Spleen (tissue), 7 donors: Measurements from ENCODE around the gene COLGALT1.

Experiments used
- POLR2A ChIP-seq, 3 donors: fragments of 450-650 bp; IDR thresholded peaks; one replicate each; pipeline ENCODE4 v1.5.1; 2017; ENCODE audit warnings: antibody characterized with exemption in 3 of 3, mild to moderate bottlenecking in 1 of 3
- TF ChIP-seq, protein P1 (sequence below), 11 experiments: fragments of 200-600 bp in 7 of 11; fragments of 450-650 bp in 4 of 11; sonication (generic) in 4 of 11; IDR thresholded peaks in 8 of 11; conservative IDR thresholded peaks in 3 of 11; 1 replicate in 7 of 11; 2 replicates in 4 of 11; pipeline versions ENCODE4 v1.4.0 to v1.8.0; 2016 to 2021; ENCODE audit warnings: antibody characterized with exemption in 11 of 11, inconsistent platforms in 4 of 11, mild to moderate bottlenecking in 1 of 11
- donor health status: DM: no; HTN: no; CAD: no; lungs with moderate emphysema.
- donor health status: DM: no; HTN: no; CAD: no.
- donor health status: DM: no; HTN: no; CAD: no.

DNA sequence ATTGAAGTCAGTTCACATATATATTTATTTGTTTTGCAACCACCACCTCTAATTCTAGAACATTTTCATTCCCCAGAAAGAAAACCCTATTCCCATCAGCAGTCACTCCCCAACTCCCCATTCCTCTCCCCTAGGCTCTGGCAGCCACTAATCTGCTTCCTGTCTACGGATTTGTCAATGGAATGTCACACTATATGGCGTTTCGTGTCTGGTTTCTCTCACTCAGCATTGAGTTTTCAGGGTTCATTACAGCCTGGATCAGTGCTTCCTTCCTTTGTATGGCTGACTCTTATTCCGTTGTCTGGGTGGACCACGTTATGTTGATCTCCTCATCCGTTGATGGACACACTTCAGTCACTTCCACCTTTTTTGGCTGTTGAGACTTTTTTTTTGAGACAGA is 9.3 kb downstream of the COLGALT1 start:
- TF ChIP-seq, protein P1, sequence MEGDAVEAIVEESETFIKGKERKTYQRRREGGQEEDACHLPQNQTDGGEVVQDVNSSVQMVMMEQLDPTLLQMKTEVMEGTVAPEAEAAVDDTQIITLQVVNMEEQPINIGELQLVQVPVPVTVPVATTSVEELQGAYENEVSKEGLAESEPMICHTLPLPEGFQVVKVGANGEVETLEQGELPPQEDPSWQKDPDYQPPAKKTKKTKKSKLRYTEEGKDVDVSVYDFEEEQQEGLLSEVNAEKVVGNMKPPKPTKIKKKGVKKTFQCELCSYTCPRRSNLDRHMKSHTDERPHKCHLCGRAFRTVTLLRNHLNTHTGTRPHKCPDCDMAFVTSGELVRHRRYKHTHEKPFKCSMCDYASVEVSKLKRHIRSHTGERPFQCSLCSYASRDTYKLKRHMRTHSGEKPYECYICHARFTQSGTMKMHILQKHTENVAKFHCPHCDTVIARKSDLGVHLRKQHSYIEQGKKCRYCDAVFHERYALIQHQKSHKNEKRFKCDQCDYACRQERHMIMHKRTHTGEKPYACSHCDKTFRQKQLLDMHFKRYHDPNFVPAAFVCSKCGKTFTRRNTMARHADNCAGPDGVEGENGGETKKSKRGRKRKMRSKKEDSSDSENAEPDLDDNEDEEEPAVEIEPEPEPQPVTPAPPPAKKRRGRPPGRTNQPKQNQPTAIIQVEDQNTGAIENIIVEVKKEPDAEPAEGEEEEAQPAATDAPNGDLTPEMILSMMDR (IDR thresholded peaks at IDR 0.05 in 8 of 11, conservative IDR thresholded peaks at IDR 0.05 in 3 of 11): no peak
- TF ChIP-seq POLR2A (IDR thresholded peaks at IDR 0.05): no peak
